ENCODE data around the gene ENO1. TPM values are rescaled to one million over a fixed set of nuclear protein-coding genes. Genes with fewer than 3 reads are reported as not detected.

Gene ENO1
- total and polyA plus RNA-seq, 9 of the 15 experiments (the other 6 are each of a cell fraction or from before 2014, with no cell fraction given) = 2,249 to 7,472 (median 2,868) TPM

- TF ChIP-seq ZNF407 (IDR thresholded peaks at IDR 0.05; ENCODE audit: low read depth) = no peak
- peak; percentile 17; the same call in 1 of the 2 replicates for TF ChIP-seq ZNF431 (CRISPR knock-in tag; IDR thresholded peaks at IDR 0.05)
- TF ChIP-seq ZNF740 (CRISPR knock-in tag; IDR thresholded peaks at IDR 0.05) = no peak; the same call in 1 of the 2 replicates
- TF ChIP-seq ZNF740 (tag; IDR thresholded peaks at IDR 0.05) = peak in 1 of 2 experiments; percentile 58; a peak in 1 of 4 replicates
- no peak for TF ChIP-seq ESRRB (CRISPR knock-in tag; IDR thresholded peaks at IDR 0.05; ENCODE audit: borderline replicate concordance)
- no peak for TF ChIP-seq CHD4 (IDR thresholded peaks at IDR 0.05; ENCODE audit: insufficient read depth, insufficient replicate concordance, low read depth, low read length, poor library complexity, severe bottlenecking)
- TF ChIP-seq IRF2 (CRISPR knock-in tag; IDR thresholded peaks at IDR 0.05) = no peak
- TF ChIP-seq MLLT1 (IDR thresholded peaks at IDR 0.05) = peak; percentile 88 to 90; a peak in 3 of 4 replicates
- TF ChIP-seq TEAD2 (tag; IDR thresholded peaks at IDR 0.05) = no peak
- TF ChIP-seq MTA3 (IDR thresholded peaks at IDR 0.05; ENCODE audit: borderline replicate concordance) = peak; percentile 44; the same call in 1 of the 2 replicates
- no peak for TF ChIP-seq ZNF217 (CRISPR knock-in tag; IDR thresholded peaks at IDR 0.05)
- peak in 1 of 2 experiments; percentile 77; a peak in 1 of 3 replicates for TF ChIP-seq CBX3 (IDR thresholded peaks at IDR 0.05; ENCODE audit: borderline replicate concordance in 1 of 2, low read length in 2 of 2)
- TF ChIP-seq NR2F6 (CRISPR knock-in tag; IDR thresholded peaks at IDR 0.05) = no peak
- no peak for TF ChIP-seq SAFB2 (IDR thresholded peaks at IDR 0.05; ENCODE audit: borderline replicate concordance, low read depth, low read length, severe bottlenecking)
Measured at GRCh38 chr1:8817412-8818324, 60.8 kb downstream of the ENO1 start, which contains the start of gene RERE (continued).
